GM19023 (cell line): ENCODE results near the gene DLG2.

Source experiments
- ATAC-seq: cut with Tn5 transposase; IDR thresholded peaks from one replicate; pipeline ENCODE4 v1.9.1; 2021; ENCODE audit warnings: mild to moderate bottlenecking, moderate library complexity; ENCODE audit not compliant: unreplicated experiment

The DLG2 gene

DNA sequence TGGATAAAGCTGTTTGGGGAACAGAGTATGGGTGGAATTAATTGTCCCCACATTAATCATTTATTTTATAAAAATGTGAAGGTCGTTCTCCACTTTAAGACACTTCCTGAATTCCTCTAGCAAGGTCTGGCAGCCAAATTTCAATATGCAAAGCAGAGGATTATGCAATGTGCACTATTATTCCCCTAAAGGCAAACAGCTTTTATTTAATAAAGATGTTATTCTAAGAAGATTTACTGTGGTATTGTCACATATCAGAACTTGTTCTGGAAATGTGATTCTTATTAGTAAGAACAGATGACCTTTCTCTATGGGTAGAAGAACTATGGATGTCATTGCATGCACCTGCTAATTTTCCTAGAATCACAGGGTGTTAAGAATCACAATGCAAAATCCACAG is 1212.2 kb downstream of the DLG2 start:
- no peak for ATAC-seq

DNA sequence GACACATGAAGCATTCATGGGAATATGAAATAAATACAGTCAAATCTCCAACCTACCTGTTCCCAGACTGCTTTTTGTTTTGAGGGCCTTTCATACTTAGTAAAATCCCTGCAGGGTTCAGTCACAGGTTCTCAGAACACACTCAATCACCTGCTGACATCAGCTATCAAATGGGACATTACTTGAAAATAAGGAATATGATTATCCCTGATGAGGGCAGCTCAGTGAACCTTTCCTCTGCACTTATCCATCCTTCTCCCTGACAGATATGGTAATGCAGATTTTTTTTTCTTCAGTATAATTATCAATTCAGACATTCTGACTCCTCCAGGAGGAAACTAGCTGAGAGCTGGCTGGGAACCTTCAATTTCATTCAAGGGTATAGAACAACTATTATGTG is 1213.6 kb downstream of the DLG2 start:
- no peak for ATAC-seq

DNA sequence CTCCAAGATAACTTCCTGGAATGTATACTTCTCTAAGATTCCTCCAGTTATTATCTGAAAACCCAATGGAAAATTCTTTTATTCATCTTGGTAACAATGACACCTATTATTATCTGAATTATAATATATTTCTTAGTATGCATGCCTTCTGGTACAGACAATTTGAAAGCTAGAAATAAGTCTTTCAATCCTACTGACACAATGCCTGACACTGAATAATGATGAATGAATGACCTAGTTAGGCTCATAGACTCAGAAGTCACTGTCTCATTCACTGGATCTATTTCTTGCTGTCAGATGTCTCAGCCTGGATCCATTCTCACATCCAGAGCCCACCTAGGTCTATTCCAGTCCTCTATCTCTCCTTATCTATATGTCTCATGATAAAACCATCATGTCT is 1214.3 kb downstream of the DLG2 start:
- ATAC-seq: no peak

DNA sequence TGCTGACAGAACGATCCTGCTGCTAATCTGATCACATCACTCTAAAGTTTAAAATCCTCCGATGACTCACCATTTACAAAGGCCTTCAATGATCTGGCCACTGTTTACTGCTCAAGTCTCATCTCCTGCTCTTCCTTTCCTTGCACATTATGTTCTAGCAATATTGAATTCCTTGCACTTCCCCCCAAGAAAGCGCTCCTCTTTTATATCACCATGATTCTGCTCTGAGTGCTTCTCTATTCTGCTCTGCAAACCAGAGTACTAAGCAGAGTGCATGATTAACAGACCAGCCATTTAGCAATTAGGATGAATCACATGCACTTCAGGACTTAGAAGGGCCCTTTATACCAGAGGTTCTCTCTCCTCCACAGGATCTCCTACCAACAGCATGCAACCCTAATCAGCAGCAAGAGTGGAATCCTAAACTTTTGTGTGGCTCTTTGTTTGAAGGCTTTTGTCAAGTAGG is 1218.2 kb downstream of the DLG2 start:
- ATAC-seq: no peak

DNA sequence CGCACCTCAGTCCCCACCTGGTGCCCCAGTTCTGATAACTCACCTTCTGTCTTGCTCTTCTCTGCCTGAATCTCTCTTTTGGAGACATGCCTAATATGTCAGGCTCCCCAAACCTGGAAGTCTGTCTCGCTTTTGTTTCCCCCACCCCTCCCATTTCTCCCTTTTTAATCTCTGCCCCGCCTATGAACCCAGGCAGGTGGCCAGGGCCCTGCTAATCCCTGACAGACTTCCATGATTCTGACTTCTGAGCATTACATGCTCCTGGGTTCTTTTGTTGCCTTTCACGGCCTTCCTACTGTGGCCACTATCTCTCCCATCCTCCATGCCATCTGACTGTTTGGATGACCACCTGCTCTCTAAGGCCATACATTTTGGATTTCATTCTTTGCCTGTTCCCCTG is 1220.1 kb downstream of the DLG2 start:
- ATAC-seq: no peak

DNA sequence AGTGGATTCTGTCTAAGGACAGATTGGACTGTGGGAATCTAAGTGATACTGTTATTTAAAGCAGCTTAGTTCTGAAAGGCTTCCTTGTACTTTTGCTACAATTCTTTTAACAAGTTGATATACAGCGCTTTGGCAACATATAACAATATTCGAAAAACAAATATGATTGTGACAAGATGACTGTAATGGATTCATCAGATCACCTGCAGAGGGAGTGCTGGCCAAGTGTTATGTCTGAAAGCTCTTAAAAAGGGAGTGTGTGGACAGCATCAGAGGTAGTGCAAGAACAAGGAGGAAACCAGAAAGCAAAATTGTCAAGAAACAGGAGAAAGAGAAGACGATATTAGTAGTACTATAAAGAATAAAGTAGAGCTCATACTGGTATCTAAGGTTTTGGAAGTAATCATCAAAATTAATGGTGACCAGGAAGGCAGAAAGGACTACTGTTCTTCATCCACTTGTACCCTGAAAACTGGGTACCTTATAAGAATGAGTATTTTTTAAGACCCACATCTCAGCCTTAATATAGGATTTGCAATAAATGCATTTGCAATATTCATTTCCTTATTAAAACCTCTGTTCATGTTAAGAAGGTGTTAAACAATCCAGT is 1229.0 kb downstream of the DLG2 start:
- ATAC-seq: no peak

DNA sequence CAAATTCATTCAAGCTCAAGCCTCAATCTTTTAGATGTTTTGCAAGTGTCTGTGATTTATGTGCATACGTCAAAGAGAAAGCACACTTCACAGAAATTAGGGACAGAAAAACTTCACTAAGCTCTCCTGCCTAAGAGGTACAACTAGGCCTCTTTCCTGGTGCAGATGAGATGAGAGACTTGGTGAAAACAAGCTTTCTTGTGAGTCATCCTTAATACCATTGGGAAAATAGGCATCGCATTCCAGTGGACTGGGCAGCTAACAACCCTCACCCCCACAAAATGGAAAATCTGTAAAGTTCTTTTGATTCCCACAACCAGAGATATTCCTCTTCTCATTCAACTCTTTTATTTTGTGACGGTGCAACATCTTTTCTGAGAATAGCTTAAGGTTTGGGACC is 1230.6 kb downstream of the DLG2 start:
- ATAC-seq: no peak

DNA sequence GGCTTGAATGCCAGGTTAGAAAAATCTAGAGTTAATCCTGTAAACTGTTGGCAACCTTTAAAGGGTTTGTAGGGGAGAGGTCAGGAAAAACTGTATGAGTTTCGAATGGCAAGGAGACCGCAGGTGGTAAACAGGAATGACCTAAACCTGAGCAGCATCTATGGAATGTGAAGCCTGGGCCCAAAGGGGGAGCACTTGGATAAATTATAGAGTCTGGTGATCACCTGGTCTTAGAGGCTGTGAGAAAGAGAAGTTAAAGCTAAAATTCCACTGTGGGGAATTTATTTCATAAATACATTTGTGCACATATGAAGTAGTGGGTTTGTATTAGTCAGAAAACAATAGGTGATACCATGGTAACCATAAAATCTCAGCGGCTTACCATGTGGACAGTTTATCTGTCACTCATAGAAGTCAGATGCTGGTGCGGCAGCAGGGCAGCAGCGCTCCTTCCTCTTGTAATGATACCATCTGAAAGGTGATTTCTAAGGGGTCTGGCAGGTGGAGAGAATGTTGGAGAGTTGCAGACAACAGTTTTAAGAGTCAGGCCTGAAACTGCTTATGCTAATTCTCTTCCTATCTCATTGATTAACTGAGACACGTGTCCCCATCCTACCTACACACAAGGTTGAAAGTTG is 1236.6 kb downstream of the DLG2 start:
- no peak for ATAC-seq

DNA sequence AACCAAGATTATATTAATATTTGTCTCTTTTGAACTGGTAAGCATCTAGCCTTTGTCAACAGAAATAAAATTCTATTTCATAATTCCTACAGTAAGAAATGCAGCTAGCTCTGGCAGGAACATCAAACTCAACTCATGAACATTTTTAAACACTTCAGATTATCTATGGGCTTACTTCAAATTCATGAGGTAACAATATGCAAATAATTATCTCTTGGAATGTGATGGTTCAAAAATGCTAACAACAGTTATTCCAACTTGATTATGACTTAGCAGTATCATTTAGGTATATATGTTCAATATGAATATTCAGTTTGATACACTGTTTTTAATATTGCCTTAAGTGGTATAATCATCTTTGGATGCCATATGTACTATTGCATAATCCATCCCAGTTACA is 1237.4 kb downstream of the DLG2 start:
- no peak for ATAC-seq

DNA sequence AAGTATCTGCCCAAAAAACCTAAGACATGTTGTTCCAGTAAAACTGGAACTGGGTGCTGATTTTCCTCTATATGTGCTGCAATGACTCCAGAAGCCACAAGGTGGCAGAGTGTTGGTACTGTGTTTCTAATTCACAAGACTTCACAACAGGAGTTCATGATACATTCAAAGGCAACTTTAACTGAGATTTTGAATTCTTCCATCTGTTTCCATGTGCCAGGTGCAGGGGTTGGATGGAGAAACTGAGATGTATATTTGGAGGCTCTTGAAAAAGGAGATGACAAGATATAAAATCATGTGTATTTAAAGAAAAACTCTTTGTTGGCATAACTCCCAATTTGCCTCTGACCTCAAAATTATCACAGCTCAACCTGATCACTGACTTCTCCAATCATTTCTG is 1242.4 kb downstream of the DLG2 start:
- peak; percentile 57 for ATAC-seq

DNA sequence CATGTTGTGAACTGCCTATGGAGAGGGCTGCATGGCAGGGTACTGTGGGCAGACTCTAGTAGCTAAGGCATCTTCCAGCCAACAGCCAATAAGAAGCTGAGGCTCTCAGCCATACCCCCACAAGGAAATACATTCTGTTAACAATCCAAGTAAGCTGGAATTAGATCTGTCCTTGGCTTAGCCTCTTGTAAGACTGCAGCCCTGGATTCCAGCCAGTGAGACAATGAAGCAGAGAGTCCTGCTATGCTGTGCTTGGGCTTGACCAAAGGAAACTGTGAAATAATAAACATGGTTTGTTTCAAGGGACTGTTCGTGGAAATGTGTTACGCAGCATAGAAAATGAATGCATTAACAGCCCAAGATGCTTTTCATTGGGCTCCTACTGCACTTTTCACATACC is 1243.6 kb downstream of the DLG2 start:
- ATAC-seq: no peak

DNA sequence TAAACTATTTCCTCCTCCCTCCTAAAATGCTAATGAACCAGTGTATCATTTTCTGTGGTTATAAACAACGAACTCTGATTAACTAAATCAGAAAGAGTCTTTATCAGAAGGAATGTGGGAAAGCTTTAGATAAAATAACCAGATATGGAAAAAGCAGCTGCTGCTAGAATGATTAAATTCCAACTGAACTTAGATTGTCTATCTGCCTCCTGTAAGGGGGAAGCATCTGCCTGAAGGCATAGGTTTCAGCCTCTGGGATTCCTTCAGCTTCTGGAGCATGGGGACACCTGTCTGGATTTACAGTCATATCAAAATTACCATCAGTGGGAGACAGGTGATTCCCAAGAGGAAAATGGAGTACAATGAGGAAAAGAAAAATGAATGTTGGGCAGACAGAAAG is 1245.5 kb downstream of the DLG2 start:
- ATAC-seq: no peak

DNA sequence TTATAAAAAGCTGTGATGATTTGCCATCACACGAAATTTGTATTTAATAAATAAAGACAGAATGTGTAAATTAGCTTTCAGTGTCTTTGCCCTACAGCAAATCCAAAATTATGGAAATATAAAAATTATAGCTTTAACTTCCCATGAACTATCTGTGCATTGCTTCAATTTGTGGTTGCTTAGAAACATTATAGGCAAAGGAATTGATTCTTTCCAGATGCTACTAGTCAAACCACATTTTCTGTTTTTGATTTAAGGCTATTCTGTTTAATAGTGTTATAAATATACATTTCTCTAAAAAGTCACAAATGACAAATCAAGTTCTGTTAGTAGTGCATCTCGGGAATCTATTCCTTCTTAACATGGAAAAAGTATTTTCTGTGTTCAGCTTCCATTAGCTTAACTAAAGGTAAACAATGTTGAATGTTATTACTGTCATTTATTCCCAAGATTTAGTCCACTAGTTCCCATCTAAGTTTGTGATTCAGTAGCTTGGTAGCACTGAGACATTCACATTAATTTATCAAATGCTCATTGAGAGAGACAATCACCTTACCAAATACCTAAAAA is 1254.7 kb downstream of the DLG2 start:
- no peak for ATAC-seq

DNA sequence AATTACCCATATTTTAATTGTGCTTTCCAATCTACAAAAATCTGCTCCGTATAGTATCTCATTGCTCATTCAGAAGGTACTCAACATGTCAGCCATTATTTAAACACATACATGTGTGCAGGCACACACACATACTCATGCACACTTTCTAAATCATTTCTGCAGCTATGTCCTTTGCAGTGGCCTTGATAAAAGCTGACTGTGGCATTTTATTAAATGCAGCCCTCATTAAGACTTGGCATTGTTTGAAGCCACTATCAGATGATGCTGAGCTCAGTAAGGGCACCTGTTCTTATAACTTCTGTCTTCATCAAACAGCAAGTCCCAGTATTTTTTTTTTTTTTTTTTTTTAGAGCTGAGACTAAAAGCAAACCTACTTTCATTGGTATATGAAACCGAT is 1269.1 kb downstream of the DLG2 start:
- ATAC-seq: no peak

DNA sequence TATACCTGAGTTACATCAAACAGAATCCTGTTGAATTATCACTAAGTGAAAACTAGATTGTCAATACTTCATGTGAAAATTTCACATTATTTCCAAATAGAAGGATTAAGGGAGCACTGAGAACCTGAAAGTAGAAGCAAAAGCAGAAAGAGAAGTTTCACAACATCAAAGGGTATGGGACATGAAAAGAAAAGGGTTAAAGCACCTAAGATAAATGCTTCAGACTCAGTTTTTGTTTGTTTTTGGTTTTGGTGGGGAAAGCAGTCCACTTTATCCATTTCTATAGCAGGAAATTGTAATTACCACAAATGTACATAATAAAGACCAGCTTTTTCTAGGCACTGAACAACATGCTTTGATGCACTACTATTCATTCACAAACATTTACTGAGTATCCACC is 1271.2 kb downstream of the DLG2 start:
- ATAC-seq: no peak

DNA sequence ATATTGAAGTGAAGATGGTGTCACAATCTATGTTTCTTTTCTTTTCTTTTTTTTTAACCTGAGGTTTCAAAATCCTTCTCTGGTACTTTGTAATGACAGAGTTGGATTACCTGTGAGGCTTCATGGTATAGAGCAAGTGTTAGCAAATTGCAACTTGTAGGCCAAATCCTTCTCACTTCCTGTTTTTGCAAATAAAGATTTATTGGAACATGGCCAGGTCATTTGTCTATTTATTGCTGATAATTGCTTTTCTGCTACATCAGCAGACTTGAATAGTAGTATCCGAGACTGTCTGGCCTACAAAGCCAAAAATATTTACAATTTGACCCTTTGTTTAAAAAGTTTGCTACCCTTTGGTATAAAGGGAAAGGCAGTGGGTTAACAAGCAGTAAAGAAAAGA is 1281.5 kb downstream of the DLG2 start:
- ATAC-seq: no peak

DNA sequence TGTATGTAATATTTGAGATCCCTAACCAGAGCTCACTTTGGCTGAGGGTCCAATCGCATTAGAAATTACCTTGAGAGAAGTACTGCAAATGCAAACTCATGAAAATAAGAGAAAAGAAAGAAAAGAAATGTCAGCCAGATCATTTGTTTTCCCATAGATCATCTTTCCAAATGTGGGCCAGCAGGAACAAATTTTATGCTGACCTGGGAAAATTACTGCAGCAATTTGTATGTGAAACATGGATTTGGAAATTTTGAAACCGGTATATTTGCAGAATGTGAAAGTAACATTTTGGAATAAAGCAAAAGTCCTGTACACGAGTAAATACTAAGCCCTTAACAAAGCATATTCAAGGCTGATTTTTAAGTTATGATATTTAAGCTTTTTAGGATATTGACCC is 1282.1 kb downstream of the DLG2 start:
- ATAC-seq: no peak

DNA sequence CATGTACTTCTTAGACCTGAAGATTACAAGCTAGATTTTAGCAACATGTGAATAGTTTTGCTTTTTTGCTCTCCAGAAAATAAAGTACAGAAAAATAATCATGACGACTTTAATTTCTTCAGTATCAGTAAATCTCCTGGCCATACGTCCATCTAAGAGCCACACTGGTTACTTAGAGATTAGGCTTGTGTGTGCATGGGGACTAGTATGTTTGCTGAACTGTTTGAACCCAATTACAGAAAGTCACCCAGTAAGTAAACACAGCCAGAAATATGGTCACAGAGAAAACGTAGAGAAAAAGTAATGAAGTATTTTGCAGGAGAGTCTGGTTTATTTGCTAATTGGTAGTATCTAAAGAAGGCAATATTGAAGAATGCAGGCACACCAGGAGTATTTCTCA is 1287.3 kb downstream of the DLG2 start:
- ATAC-seq: no peak

DNA sequence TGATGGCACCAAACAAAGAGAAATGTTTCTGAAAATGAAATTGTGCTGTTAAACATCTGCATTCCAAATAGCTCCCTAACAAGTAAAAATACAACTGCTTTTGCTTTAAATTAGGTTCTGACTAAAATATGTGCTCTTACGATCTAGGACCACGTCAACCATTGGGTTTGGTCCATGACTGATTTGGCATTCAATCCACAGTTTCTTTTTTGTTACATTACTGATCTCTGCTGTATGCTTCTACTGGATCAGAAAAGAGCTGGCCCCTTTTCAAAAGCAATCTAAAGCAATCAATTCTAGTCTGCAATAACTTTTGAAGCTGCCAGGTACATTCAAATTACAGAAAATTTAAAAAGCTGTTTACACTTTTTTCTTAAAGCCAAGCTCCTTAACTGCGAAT is 1293.9 kb downstream of the DLG2 start:
- no peak for ATAC-seq

DNA sequence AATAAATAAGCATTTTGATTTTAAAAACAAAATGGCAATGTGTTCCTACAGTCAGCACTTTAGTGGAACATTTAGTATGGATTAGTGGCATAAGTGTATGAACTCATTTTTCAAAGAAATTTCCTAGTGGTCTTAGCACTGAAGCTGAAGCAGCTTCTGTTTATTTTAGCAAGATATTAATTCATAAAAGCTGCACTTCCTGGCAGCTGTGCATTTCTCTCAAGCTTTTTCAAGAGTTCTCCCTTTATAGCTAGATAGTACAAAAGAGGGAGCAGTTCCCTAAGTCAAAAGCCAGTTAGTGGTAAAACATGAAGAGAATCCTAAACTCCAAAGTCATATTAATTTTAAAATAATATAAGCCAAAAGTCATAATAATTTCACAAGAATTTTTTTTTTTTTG is 1304.9 kb downstream of the DLG2 start:
- ATAC-seq: no peak

DNA sequence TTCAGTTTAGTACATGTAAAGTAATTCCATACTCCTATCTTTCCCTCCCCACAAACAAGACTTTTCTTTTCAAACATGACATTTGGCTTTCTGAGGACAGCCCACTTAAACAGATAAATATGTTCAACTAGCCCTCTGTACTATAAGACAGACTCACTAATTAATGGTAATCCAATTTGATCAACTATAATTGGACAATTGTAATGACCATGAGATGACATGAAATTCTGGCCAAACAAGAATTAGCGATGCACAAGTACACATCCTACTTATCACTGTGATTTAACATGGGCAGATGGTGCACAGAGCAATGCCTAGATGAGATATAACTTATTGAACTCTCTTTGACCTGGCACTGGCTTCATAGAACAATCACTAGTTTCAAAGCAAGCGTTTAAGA is 1307.3 kb downstream of the DLG2 start:
- no peak for ATAC-seq

DNA sequence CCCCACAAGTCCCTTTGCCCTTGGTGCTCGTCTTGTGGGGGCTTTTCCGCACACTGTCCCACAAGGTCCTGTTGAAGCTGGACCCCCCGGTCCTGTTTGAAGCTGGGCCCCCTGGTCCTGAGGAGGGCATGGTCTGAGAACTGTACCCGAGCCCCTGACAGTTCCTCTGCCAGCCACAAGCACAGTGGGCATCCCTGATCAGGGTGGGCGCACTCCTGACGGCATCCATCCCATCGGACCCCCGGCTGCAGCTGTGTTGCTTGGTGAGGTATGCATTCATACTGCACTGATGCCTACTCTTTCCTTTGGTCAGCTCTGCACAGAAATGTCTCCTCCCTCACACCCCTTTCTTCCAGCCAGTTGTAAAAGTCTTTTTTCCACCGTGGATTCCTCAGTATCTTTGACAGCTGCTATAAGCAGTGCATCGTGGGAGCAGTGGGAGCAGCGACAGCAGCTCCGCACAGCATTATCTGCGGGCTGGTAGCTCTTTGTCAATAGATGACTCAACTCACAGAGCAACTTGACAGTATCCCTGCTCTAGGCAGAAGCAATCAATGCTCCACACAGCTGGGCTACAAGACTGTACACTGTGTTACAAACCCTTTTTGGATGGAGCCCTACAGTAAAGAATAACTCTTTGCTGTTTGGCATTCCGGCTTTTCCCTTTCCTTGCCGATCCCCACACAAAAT is 1310.1 kb downstream of the DLG2 start:
- ATAC-seq: no peak
